Neural progenitor cell (in vitro differentiated cells): Measurements from ENCODE around the gene TM2D3. TPM values are rescaled to one million over a fixed set of nuclear protein-coding genes. Genes with fewer than 3 reads are reported as not detected.

Source experiments
- DNase-seq: peaks from one replicate; pipeline ENCODE4 v3.0.0-alpha.2; 2016; ENCODE audit warnings: low spot score
- H2AFZ ChIP-seq: fragments of 200-600 bp; sonication (generic); replicated peaks from 2 replicates; pipeline ENCODE4 v1.6.1; 2016; ENCODE audit warnings: antibody characterized with exemption
- H3F3A ChIP-seq: fragments of 200-600 bp; sonication (generic); 2 replicates; pipeline ENCODE4 v1.6.1; 2016; ENCODE audit warnings: antibody characterized with exemption, low read depth
- H3K27ac ChIP-seq: fragments of 200-600 bp; sonication (generic); 2 replicates; pipeline ENCODE4 v1.5.1; 2016; ENCODE audit warnings: mild to moderate bottlenecking
- H3K27me3 ChIP-seq: fragments of 200-600 bp; sonication (generic); 2 replicates; pipeline ENCODE4 v1.6.1; 2016; ENCODE audit warnings: mild to moderate bottlenecking, moderate library complexity
- H3K36me3 ChIP-seq: fragments of 200-600 bp; sonication (generic); 2 replicates; pipeline ENCODE4 v1.5.1; 2016
- H3K4me1 ChIP-seq: fragments of 200-600 bp; sonication (generic); 2 replicates; pipeline ENCODE4 v1.6.1; 2016; ENCODE audit warnings: mixed run types
- H3K4me2 ChIP-seq: fragments of 200-600 bp; sonication (generic); 2 replicates; pipeline ENCODE4 v1.6.1; 2016
- H3K4me3 ChIP-seq: fragments of 200-600 bp; sonication (generic); 2 replicates; pipeline ENCODE4 v1.5.1; 2016
- H3K79me2 ChIP-seq: fragments of 200-600 bp; sonication (generic); 2 replicates; pipeline ENCODE4 v1.6.1; 2016; ENCODE audit warnings: low read depth
- H3K9ac ChIP-seq: fragments of 200-600 bp; sonication (generic); 2 replicates; pipeline ENCODE4 v1.6.1; 2016
- H3K9me3 ChIP-seq: fragments of 200-600 bp; sonication (generic); 2 replicates; pipeline ENCODE4 v1.5.1; 2016; ENCODE audit warnings: low read depth
- H4K20me1 ChIP-seq: fragments of 200-600 bp; sonication (generic); 2 replicates; pipeline ENCODE4 v1.6.1; 2016; ENCODE audit warnings: low read depth
- H3K27ac Mint-ChIP-seq: 3 replicates; pipeline ENCODE4 v1.8.0; 2021; ENCODE audit warnings: mixed read lengths
- H3K27me3 Mint-ChIP-seq: 2 replicates; pipeline ENCODE4 v1.8.0; 2022; ENCODE audit warnings: low read depth, mild to moderate bottlenecking, inconsistent platforms, moderate library complexity, mixed read lengths; ENCODE audit not compliant: insufficient read depth
- H3K36me3 Mint-ChIP-seq: 3 replicates; pipeline ENCODE4 v1.8.0; 2021; ENCODE audit warnings: mixed read lengths
- H3K4me1 Mint-ChIP-seq: 3 replicates; pipeline ENCODE4 v1.8.0; 2021; ENCODE audit warnings: mixed read lengths
- H3K4me3 Mint-ChIP-seq: 3 replicates; pipeline ENCODE4 v1.8.0; 2021; ENCODE audit warnings: mild to moderate bottlenecking, moderate library complexity, mixed read lengths
- H3K9me3 Mint-ChIP-seq: 3 replicates; pipeline ENCODE4 v1.8.0; 2020; ENCODE audit warnings: mixed read lengths
- CTCF ChIP-seq: fragments of 200-600 bp; sonication (generic); IDR thresholded peaks from 2 replicates; pipeline ENCODE4 v1.5.1; 2017; ENCODE audit warnings: antibody characterized with exemption, mild to moderate bottlenecking
- EZH2 ChIP-seq: fragments of 200-600 bp; sonication (generic); IDR thresholded peaks from 2 replicates; pipeline ENCODE4 v1.6.1; 2017; ENCODE audit warnings: antibody characterized with exemption, mild to moderate bottlenecking, moderate library complexity
- EZH2phosphoT487 ChIP-seq: fragments of 200-600 bp; sonication (generic); IDR thresholded peaks from 2 replicates; pipeline ENCODE4 v1.6.1; 2017; ENCODE audit warnings: antibody characterized with exemption
- total RNA-seq: library from RNA; depleted of rRNA; stranded (reverse); fragments of >200 nt; gene quantifications from 2 replicates; pipeline ENCODE4 v1.2.3, GENCODE V29; 2015; ENCODE audit warnings: low replicate concordance

TM2D3 gene, protein sequence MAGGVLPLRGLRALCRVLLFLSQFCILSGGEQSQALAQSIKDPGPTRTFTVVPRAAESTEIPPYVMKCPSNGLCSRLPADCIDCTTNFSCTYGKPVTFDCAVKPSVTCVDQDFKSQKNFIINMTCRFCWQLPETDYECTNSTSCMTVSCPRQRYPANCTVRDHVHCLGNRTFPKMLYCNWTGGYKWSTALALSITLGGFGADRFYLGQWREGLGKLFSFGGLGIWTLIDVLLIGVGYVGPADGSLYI
- 41.6 and 58.4 TPM in 2 replicates for total RNA-seq

- Mint-ChIP-seq H3K27ac (peak within 1 kb of the TSS; percentile 90), H3K4me3 (peak within 1 kb of the TSS; percentile 87), H3K4me1 (peaks cover 14% of the 10 kb centered on the region), H3K9me3 (no peaks in the 10 kb centered on the region), H3K27me3 (no peaks in the 10 kb centered on the region), H3K36me3 (peaks cover 2% of the 10 kb centered on the region)
- peak within 1 kb of the TSS; percentile 77 for H3K27ac ChIP-seq
- TF ChIP-seq EZH2phosphoT487 (no peak), CTCF (peak; percentile 78)
- H2AFZ ChIP-seq: peak within 1 kb of the TSS; percentile 83
- H4K20me1 ChIP-seq: peaks cover 12% of the 10 kb centered on the region
- peak; percentile 97 for DNase-seq
- peaks cover 6% of the 10 kb centered on the region for H3K36me3 ChIP-seq
- peaks cover 11% of the 10 kb centered on the region for H3K4me1 ChIP-seq
- peak within 1 kb of the TSS; percentile 68 for H3K4me3 ChIP-seq
- H3K9ac ChIP-seq: peak within 1 kb of the TSS; percentile 57
- H3K4me2 ChIP-seq: peak within 1 kb of the TSS; percentile 93
- H3F3A ChIP-seq: peaks cover 10% of the 10 kb centered on the region
- no peaks in the 10 kb centered on the region for H3K27me3 ChIP-seq
- no peaks in the 10 kb centered on the region for H3K9me3 ChIP-seq
- peaks cover 41% of the 10 kb centered on the region for H3K79me2 ChIP-seq
Observed at GRCh38 chr15:101652098-101652785, at the start of gene TM2D3. TM2D3 (minus strand) TSS chr15:101652381; CDS start chr15:101652361, 20 bp downstream.

GRCh38 chr15:101698314-101698713 is 46.1 kb upstream of the TM2D3 start:
- no peaks in the 10 kb centered on the region for H3K9me3 ChIP-seq
- no peak overlapping the region for H3K4me3 Mint-ChIP-seq
- H3K4me1 ChIP-seq: no peaks in the 10 kb centered on the region
- H3K27me3 ChIP-seq: no peaks in the 10 kb centered on the region
- H3K4me1 Mint-ChIP-seq: no peaks in the 10 kb centered on the region
- no peak overlapping the region for H3K27ac Mint-ChIP-seq
- H3K4me2 ChIP-seq: no peak overlapping the region
- H3K36me3 Mint-ChIP-seq: peaks cover 32% of the 10 kb centered on the region
- H3F3A ChIP-seq: no peaks in the 10 kb centered on the region
- H3K36me3 ChIP-seq: peaks cover 5% of the 10 kb centered on the region
- no peaks in the 10 kb centered on the region for H4K20me1 ChIP-seq
- H3K4me3 ChIP-seq: no peak overlapping the region
- TF ChIP-seq EZH2 (no peak), EZH2phosphoT487 (no peak), CTCF (no peak)
- H3K27me3 Mint-ChIP-seq: no peaks in the 10 kb centered on the region
- no peak overlapping the region for H3K9ac ChIP-seq
- H3K27ac ChIP-seq: no peak overlapping the region
- H2AFZ ChIP-seq: no peak overlapping the region
- no peak for DNase-seq
- H3K9me3 Mint-ChIP-seq: no peaks in the 10 kb centered on the region
- H3K79me2 ChIP-seq: no peaks in the 10 kb centered on the region

- Mint-ChIP-seq H3K27me3 (peaks cover 4% of the 10 kb centered on the region), H3K4me3 (no peak overlapping the region), H3K9me3 (no peaks in the 10 kb centered on the region), H3K4me1 (no peaks in the 10 kb centered on the region), H3K36me3 (peaks cover 39% of the 10 kb centered on the region), H3K27ac (no peak overlapping the region)
- Histone ChIP-seq H3K27ac (no peak overlapping the region), H2AFZ (no peak overlapping the region), H3K4me1 (no peaks in the 10 kb centered on the region), H3K9ac (no peak overlapping the region), H3K27me3 (no peaks in the 10 kb centered on the region), H3K79me2 (no peaks in the 10 kb centered on the region), H3F3A (no peaks in the 10 kb centered on the region), H4K20me1 (no peaks in the 10 kb centered on the region), H3K9me3 (no peaks in the 10 kb centered on the region), H3K4me3 (no peak overlapping the region), H3K4me2 (no peak overlapping the region), H3K36me3 (peaks cover 5% of the 10 kb centered on the region)
- no peak for DNase-seq
- TF ChIP-seq EZH2phosphoT487 (no peak), EZH2 (no peak), CTCF (no peak)
Observed at GRCh38 chr15:101697488-101697887, 45.3 kb upstream of the TM2D3 start.
